GM19372 (cell line): Measurements from ENCODE around the gene PIK3R1.

ENCODE experiments used
- ATAC-seq: cut with Tn5 transposase; IDR thresholded peaks from one replicate; pipeline ENCODE4 v1.9.1; 2021; ENCODE audit warnings: mild to moderate bottlenecking, low read depth, moderate library complexity; ENCODE audit not compliant: unreplicated experiment

The PIK3R1 gene

DNA sequence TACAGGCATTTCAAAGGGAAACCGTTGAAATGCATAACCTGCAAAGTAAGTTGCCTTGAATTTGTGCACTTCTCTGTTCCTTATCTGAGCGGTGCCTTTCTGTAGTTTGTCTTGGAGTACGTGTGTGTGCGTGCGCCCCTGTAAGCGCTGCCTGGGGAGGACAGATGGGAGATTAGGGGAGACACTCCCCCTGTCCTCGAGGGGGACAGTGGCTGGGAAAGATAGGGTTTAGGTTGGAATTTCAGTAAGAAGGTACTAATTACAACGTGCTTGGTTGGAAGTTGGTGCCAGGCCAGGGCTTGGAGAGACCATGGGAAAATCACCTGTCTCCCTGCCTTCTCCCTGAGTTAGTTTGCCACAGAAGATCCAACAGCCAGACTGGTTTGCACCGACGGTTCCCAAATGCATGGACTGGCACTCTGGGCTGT is 73.2 kb downstream of the PIK3R1 start:
- peak; percentile 6 for ATAC-seq

DNA sequence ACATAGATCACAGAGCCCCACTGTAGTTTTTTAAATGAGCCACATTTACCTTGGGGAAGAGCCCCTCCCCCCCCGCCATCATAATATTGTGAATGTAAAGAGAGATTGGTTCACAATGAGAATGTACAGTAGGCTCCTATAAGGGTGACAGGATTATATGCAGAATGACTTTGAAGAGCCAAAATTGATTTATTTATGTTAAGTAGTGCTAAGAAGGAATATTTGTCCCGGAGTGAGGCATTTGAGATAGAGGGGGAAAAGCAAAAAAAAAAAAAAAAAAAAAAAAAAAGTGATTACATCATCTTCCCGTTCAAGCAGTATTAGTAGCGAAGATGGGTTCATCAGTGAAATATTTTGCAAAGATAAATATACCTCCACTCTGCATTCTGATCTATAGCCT is 73.9 kb downstream of the PIK3R1 start:
- ATAC-seq: no peak

DNA sequence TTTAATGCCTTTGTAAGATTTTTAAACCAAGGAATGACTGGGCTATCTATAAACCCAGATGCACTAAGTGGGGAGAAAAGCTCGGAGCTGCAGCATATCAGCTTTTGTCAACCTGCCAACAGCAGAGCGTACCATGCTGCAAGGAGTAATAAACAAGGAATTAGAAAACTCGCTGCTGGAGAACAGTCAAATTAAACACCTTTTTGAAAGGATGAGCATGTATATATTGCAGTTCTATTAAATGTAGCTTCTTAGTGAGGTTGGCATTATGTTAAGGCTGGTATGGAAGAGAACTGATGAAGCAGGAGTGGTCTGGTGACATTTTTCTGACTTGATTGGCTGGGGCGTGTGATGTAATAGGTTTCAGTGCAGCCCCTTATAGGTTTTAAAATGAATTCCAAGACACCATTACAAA is 74.7 kb downstream of the PIK3R1 start:
- no peak for ATAC-seq

DNA sequence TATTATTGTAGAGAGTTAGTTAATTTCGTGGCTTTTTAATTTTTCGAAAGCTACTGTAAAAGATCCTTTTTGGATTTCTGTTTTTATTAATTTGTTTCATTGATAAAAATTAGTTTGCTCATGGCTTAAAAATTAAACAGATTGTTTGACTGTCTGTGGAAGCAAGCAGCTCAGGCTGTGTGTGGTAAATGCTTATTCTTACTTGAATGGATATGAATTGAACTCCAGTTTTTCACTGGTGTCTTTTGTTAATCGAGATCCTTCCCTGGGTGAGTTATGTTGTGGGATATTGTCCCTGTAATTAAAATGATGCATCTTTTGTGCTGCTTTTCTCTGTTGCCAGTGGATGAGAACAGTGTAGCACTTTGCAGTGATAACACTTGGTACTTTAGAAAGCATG is 75.3 kb downstream of the PIK3R1 start:
- ATAC-seq: no peak

DNA sequence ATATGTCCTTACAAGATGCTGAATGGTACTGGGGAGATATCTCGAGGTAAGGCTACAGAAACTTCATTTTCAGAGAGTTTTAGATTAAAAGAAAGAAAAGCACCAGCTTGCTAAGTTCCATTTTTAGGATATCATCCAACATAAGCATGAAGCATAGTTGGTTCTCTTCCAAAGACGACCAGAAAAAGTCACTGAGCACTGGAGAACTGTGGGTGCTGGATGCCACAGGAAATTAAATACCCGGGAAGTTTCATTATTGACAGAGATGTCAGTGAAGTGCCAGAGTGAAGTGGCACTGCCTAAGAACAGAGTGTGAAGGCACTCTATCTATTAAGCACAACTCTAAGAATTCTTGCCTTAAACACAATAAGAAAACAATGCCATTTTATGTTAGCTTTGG is 76.8 kb downstream of the PIK3R1 start:
- no peak for ATAC-seq

DNA sequence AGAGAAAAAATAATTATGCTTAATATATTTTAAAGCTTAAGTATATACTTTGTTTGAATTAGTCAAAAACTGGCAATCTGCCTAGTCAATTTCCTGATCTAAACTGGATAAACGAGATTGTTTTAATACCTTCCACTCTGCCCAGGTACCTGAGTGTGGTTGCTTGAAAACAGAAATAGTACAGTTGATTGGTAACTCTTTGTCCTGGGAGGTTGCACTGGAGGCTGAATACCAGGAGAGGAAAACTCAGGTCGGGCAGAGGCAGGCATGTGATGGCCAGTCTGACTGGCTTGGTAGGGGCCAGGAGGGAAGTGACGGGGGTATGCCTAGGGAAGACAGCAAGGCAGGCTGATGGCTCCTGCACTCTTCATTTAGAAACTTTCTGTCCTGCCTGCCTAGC is 80.2 kb downstream of the PIK3R1 start:
- no peak for ATAC-seq

DNA sequence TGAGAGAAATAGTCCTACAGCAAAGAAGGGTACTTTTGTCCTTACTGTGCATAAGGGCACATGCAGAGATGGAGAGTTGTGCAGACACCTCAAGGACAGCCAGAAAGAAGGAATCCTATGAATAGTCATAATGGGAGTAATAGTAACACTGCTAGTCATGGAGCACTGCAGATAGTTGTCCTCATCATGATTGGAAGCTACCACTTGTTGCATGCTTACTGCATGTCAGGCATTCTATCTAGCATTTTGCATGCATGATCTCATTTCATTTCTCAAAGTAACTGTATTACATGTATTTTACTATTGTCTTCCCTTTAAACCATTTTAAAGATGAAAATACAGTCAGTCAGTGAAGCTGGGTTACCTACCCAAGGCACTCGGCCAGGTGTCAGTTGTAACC is 81.3 kb downstream of the PIK3R1 start:
- ATAC-seq: no peak

DNA sequence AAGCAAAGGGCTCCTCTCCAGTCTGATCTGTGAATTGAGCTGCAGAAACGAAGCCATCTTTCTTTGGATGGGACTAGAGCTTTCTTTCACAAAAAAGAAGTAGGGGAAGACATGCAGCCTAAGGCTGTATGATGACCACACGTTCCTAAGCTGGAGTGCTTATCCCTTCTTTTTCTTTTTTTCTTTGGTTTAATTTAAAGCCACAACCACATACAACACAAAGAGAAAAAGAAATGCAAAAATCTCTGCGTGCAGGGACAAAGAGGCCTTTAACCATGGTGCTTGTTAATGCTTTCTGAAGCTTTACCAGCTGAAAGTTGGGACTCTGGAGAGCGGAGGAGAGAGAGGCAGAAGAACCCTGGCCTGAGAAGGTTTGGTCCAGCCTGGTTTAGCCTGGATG is 82.1 kb downstream of the PIK3R1 start:
- no peak for ATAC-seq

DNA sequence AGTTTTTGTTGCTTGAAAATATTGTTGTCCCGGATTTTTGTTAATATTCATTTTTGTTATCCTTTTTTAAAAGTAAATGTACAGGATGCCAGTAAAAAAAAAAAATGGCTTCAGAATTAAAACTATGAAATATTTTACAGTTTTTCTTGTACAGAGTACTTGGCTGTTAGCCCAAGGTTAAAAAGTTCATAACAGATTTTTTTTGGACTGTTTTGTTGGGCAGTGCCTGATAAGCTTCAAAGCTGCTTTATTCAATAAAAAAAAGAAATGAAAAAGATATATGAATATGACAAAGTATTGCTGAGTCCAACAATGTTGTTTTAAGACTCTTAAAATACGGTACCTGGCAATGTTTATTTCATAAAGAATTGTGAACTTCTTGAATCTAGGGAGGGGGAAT is 82.9 kb downstream of the PIK3R1 start:
- no peak for ATAC-seq

DNA sequence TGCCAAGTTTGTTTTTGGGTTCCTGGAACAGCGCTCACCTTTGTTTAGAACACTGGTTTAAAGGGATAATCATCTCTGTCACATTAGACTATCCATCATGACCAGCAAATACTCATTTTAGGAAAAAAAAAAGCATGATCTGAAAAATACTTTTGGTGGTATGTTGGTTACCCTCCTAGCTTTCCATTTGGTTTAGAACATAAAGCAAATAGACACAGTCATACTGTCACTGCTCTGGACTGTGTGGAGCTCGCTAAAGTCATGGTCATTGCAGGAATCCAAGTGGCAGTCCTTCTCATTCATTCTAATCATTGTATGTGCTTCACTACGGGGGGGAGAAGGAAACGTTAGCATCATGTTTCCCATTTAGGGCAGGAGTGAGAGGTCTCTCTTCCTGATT is 83.5 kb downstream of the PIK3R1 start:
- no peak for ATAC-seq

DNA sequence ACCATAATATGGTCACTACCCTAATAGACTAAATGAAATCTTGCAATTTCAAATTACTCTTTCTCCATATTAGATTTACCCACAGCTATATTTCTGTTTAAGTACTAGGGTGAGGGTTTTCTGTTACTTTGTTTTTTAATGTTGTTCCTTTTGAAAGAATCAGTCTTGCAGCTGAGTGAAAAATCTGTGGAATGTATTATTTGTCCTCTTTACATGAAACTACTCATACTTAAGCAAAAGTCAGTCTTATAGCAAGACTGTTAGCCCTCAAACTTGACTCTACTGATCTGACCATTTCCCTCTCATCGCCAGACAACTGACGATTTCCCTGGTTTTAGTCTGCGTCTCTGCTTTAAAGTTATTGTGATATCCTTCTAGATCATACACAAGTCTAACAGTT is 84.0 kb downstream of the PIK3R1 start:
- no peak for ATAC-seq

DNA sequence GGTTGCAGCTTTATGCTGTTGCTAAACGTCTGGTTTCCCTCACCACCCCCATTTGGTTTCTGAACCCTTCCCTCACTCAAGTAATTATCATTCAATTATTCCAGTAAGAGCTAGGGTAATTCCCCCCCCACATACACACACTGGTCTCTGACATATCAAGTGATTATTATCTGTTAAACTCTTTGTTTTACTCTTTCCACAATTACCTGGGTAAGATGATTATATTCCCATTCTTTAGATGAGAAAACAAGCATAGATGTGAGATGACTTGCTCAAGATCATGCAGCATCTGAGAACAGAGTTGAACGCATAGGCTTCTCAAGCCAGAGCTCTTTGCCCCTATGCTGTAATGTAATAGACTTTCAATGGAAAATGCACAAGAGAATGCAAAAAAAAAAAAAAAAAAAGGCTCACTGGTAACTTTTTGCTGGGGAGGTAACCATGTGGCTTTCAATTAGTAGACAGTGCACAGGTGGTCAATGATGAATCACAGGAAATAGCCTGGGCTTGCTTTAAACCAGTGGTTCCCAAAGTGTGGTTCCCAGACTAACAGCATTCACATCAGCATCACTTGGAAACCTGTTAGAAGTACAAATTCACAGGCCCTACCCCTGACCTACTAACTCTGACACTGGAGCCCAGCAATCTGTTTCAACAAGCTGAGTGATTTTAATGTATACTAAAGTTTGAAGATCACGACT is 87.6 kb downstream of the PIK3R1 start:
- ATAC-seq: no peak

DNA sequence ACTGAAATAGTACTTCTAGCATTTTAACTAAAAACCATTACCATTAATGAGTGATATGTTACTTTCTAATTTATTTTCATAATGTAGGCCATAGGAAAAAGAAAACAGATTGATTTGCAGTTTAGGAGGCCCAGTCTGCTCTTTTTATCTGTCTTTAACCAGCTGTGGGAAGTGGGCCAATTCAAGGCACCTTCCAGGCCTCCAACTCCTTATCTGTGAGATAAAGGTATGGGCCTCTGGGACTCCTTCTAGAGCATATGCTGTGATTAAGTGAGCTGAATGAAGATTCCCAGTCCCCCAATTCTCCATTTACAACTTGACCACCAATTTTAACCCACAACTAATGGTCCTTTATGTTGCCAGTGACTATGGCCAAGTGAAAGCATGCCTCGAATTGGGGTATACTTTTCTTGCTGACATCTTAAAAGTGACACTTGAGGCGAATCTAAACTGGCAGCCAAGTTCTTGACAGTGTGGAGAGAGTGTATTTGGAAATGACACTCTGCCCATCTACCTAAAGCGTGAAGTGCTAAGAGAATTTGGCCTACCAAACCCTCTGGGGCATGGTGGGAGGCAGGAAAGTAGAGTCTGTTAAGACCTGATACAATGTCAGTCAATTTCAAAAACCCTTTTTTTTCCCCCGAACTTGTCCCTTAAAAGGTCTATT is 88.3 kb downstream of the PIK3R1 start:
- no peak for ATAC-seq

DNA sequence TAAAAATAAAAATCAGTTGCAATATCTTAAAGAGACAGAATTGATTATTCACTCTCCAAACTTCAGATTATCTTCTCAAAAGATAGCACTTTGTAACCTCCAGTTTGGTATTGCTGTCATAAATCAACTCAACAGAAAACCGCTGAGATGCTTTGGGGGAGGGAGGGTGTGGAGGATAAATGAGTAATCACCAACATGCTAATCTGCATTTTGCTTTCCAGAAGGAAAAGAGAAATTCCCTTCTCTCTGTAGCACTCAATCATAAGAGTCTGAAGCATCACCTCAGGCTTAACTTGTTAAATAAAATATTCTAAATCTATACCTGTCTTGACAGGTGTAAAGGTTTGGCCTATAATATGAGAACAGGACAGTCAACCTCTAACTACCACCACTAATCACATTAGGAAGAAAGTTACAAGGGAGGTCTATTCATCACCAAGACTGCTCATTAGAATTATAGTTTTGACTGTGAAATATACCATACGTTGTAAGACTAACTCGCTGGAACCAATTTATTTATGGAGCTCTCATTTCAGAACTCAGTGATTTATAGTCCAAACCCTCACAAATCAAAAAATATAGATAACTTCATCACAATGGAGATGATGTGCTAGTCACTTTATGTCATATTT is 89.0 kb downstream of the PIK3R1 start:
- no peak for ATAC-seq

DNA sequence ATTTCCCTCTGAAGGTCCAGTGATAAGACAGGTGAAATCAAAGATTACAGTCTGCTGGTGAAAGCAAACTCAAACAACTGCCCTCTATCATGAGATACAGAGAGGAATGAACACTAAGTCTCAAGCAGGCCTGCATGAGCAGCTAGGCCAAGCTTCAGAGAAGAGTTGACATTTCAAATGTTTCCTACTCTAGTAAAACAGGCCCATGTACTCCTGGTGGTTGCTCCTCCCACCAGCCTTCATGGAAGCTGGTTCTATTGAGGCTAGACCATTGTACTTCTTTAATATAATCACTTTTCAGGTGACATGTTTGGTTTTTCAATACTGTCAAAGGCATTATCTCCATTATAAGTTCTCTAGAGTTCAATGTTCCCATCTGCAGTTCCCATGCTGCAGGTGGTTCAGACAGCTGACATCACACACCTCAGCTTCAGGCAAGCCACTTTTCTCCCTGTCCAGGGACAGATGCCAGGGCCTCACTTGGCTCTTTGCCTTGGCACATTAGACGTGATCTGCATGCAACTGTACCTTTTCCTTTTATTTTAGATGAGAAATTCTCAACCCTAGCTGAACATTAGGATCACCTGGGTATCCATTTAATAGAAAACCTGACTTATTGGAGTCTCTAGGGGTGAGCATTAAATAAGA is 89.8 kb downstream of the PIK3R1 start:
- ATAC-seq: no peak

DNA sequence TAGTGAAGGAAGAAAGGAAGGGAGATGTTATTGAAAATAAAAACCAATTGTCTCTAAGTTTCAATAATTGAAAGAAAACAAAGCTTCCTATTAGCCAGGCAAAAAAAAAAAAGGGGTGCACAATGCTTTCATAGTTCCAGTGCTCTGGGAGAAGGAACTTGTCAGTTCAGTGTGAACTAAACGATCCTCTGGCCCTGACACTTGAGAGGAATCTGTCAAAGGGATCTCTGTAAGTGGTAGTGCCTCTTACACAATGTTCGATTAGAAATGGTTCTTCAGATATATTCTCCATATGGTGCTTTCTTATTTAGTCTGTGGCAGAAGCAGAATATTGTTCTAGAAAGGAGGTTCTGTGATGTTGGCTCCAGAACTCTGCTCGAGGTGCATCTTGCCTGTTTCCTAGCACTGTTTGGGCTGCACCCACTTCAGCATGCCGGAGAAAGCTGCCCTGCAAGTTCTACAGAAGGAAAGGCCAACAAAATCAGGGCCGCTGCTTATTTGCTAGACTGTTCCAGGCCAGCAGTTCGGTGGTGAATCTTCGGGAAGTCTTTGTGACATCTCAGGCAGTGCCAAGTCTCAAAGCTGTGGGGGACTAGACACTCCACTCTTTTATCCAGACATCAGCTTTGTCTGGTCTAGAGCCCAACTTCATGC is 90.9 kb downstream of the PIK3R1 start:
- no peak for ATAC-seq

DNA sequence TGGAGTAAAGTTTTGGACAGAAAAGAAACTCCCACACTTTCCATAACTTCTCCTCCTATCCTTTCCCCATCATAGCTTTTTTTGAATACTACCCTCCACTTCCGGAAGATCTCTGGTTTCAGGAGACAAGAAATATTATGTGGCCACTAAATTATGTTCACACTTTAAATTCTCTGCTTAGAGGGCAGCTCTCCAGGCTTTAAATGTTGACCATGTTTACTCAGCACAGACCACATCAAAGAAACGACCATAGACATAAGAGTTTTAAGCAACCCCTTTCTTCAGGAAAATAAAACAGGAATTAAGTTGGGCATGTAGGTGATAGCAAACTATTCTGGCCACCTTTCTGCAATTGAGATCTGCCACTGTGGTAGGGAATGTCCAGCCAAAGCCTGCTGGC is 97.8 kb downstream of the PIK3R1 start:
- no peak for ATAC-seq

DNA sequence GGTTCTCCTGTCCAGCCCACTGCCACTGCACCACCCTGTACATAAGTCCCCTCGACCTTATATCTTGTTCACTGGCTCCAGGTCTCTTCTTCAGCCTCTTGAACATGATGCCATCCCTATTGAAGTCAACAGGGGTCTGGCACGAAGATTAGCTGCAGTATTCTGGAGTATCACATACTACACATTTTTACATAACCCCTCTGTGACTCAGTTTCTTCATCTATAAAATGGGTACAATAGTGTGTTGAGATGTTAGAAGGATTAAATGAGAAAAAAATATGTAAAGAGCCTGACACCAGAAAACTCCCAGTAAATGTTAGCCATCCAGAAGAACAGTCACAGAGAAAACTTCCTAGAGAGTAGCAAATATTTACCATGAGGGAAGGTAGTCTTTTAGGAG is 98.9 kb downstream of the PIK3R1 start:
- no peak for ATAC-seq

DNA sequence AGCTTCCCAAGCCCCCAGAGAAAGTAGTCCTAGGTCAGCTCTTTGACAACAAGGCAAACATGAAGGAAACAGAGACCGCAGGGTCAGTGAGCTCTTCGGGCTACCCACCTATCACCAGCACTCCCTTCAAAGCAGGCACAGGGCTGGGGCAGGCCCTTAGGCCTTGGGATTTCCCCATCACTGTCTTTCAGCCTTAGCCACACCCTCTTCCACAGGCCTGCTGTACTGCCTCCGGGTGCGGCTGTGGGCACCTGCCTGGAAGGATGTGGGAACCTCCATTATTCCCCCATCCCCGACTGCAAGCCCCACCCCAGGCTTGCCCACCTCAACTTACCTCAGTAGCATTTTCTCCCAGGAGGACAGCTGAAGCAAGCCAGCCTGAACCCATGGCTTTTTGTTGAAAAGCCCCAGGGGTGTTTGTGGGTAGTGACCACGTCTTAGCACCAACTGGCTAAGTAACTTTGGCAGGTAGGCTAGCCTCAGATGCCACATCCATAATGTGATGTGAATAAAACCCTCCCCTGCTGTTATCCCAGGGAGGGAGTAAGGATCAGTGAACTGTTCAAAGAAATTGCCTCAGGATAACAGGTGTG is 100.2 kb downstream of the PIK3R1 start:
- ATAC-seq: peak; percentile 98

DNA sequence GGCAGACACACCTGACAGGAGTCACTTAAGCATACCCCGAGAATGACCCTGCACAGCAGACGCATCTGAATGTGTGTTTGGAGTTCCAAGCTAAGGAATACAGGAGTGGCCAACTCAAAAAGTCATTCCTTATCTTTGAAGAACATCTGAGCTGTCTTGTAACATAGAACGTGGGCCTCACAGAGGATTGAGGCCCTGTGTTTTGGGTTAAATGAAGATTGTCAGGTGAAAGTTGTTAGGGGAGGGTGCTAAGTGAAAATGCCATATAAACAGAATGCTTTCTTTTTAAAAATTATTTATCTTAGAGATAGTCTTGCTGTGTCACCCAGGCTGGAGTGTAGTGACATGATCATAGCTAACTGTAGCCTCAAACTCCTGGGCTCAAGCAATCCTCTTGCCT is 100.9 kb downstream of the PIK3R1 start:
- no peak for ATAC-seq

DNA sequence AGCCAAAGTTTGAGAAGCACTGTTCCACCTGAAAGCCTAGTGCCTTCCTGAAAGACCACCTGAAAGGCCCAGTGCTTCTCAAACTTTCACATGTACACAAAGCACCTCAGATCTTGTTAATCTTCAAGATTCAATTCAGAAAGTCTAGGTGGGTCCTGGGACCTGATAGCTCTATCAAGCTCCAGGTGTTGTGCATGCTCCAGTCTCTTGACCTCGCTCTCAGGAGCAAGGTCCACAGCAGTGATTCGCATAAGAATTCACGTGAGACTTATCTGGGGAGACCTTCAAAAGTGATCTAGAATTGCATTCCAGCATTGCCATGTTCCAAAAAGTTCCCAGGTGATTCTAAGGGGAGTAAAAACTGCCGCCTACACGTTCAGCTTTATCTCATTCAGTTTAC is 102.1 kb downstream of the PIK3R1 start:
- no peak for ATAC-seq
